PC-3 (cell line): ENCODE measurements around the gene EFEMP1.

ENCODE experiments used
- EZH2 ChIP-seq: fragments of 300-600 bp; sonication (generic); IDR thresholded peaks from one replicate; pipeline ENCODE4 v1.6.1; 2017; ENCODE audit warnings: antibody characterized with exemption, mild to moderate bottlenecking, low read length; ENCODE audit not compliant: unreplicated experiment
- EZH2phosphoT487 ChIP-seq: fragments of 300-600 bp; sonication (generic); IDR thresholded peaks from 2 replicates; pipeline ENCODE4 v1.6.1; 2018; ENCODE audit warnings: mild to moderate bottlenecking, antibody characterized with exemption, low read length, borderline replicate concordance
- TF ChIP-seq, protein P1 (sequence below): fragments of 300-600 bp; sonication (generic); conservative IDR thresholded peaks from 2 replicates; pipeline ENCODE4 v1.5.1; 2017; ENCODE audit warnings: antibody characterized with exemption, low read depth, mild to moderate bottlenecking, low read length

DNA sequence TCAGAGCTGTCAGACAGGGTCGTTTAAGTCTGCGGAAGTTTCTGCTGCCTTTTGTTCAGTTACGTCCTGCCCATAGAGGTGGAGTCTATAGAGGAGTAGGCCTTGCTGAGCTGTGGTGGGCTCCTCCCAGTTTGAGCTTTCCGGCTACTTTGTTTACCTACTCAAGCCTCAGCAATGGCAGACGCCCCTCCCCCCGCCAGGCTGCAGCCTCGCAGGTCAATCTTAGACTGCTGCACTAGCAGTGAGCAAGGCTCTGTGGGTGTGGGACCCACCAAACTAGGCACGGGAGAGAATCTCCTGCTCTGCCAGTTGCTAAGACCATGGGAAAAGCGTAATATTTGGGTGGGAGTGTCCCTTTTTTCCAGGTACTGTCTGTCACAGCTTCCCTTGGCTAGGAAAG lies 86.5 kb downstream of the EFEMP1 start:
- TF ChIP-seq, protein P1, sequence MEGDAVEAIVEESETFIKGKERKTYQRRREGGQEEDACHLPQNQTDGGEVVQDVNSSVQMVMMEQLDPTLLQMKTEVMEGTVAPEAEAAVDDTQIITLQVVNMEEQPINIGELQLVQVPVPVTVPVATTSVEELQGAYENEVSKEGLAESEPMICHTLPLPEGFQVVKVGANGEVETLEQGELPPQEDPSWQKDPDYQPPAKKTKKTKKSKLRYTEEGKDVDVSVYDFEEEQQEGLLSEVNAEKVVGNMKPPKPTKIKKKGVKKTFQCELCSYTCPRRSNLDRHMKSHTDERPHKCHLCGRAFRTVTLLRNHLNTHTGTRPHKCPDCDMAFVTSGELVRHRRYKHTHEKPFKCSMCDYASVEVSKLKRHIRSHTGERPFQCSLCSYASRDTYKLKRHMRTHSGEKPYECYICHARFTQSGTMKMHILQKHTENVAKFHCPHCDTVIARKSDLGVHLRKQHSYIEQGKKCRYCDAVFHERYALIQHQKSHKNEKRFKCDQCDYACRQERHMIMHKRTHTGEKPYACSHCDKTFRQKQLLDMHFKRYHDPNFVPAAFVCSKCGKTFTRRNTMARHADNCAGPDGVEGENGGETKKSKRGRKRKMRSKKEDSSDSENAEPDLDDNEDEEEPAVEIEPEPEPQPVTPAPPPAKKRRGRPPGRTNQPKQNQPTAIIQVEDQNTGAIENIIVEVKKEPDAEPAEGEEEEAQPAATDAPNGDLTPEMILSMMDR, result no peak
- TF ChIP-seq EZH2 (no peak), EZH2phosphoT487 (no peak)
